NCI-H460 (cell line): ENCODE results near the gene MLST8. TPM values are rescaled to one million over a fixed set of nuclear protein-coding genes. Genes with fewer than 3 reads are reported as not detected.

Experiments
- DNase-seq: peaks from one replicate; pipeline ENCODE4 v3.0.0-alpha.2; 2016; ENCODE audit warnings: low read depth; ENCODE audit errors: extremely low read depth
- polyA plus RNA-seq: library from polyadenylated mRNA; depleted of rRNA; stranded (reverse); fragments of >200 nt; gene quantifications from 2 replicates; pipeline ENCODE4 v1.2.3, GENCODE V29; 2014; cell fraction: nucleus; rRNA removed
- total RNA-seq: library from RNA; depleted of rRNA; stranded (reverse); fragments of >200 nt; shearing (Covaris generic); gene quantifications from 2 replicates; pipeline ENCODE4 v1.2.3, GENCODE V29; 2014; rRNA removed

The MLST8 gene
- 58.5 and 58.7 TPM in 2 replicates for total RNA-seq
- 105 and 135 TPM in 2 replicates for polyA plus RNA-seq

GRCh38 chr16:2205104-2205966 lies at the start of gene MLST8:
Gene MLST8 (plus strand): TSS chr16:2205454. CDS start chr16:2206086, 632 bp downstream.
- peak; percentile 80 for DNase-seq

- no peak for DNase-seq
Observed at GRCh38 chr16:2155977-2156848, 49.0 kb upstream of the MLST8 start.

- no peak for DNase-seq
Observed at GRCh38 chr16:2156849-2157224, 48.4 kb upstream of the MLST8 start.

- DNase-seq = no peak
Observed at GRCh38 chr16:2157480-2158261, 47.6 kb upstream of the MLST8 start.

GRCh38 chr16:2158262-2158638 lies 47.0 kb upstream of the MLST8 start:
- DNase-seq = no peak

- DNase-seq = no peak
Observed at GRCh38 chr16:2159175-2159838, 45.9 kb upstream of the MLST8 start.

DNA sequence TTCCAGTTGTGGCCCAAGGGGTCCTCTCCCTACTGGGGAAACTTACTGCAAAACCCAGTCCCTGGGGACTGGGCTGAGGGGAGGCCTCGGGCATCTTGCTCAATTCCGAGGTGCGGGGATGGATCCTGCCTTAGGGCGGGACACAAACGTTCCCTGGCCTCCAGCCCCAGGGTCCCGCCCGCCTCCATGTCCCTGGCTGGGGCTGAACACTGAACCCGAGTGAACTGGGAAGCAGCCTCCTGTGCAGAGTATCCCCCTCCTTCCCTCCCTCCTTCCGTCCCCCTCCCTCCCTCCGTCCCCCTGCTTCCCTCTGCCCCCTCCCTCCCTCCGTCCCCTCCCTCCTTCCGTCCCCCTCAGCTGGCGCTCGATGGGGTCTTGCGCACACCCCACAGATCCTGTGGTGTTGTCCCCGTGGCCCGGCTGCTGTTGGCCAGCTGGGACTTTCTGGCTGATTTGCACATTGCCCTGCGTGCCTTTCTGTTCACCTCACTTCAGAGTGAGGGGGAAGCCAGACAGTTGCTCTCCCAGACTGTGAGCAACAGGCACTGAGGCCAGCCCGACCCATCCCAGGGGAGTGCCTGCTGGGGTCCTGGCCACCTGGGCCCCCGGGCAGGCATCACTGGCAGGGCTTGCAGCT lies 44.2 kb upstream of the MLST8 start:
- no peak for DNase-seq

DNA sequence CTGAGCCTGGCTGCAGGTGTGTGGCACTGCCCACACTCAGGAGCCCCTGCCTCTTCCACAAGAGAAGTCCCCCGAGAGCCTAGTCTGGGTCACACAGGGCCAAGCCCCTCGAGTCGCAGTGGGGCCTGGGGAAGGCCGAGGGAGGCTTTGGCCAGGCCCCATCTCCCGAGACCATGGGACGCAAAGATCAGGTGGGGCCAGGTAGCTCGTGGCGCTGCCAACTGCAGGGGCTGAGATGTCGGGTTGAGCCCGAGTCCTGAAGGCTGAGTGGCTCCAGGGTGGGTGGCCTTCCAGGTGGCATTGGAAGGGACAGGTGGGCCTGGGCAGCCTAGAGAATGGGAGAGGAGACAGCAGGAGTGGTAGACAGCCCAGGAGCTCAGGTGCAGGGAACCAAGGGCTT lies 43.3 kb upstream of the MLST8 start:
- DNase-seq = no peak

GRCh38 chr16:2162676-2163118 lies 42.6 kb upstream of the MLST8 start:
- DNase-seq = no peak

DNA sequence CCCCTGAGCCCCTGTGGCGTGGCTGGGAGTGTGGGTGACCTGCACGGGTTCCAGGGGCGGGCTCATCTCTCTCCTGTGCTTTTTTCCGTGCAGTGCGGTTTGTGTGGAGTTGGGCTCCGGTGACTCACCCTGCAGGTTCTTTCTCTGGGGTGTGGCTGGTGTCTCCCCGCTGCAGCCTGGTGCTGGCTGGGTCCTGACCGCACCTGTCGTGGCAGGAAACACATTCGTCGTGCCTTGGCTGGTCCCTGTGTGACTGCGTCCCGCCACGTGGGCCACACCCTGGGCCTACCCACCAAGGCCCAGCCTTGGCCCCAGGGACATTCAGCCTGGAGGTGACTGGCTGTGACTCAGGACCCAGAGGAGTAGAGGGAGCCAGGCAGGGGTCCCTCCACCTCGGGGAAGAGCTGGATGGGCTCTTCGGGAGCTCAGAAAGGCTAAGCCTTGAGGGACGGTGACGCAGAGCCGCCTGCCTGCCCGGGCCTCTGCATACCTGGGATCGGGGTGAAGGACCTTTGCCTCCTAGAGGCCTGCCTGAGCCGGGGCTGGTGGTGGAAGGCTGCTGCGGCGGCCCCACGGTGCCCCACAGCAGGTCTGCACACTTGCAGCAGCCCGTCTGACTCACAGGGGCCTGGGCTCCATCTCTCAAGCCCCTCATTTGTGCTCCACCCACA lies 41.9 kb upstream of the MLST8 start:
- no peak for DNase-seq

DNA sequence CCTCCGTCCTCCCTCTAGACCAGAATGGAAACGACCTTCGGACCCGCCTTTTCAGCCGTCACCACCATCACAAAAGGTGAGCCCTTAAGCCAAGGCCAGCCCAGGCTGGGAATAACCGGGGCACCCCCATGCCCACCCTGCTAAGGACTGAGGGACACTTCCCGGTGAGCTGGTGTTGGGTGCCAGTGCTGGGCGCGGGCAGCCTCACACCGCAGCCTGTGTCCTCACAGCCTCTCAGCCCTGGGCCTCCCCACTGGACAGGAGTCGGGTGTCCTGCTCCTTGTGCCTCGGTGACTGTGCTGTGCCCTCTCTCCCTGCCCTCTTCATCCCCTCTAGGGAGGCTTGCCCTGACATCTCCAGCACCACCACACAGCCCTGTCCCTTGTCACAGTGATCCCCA lies 39.4 kb upstream of the MLST8 start:
- DNase-seq = no peak

DNA sequence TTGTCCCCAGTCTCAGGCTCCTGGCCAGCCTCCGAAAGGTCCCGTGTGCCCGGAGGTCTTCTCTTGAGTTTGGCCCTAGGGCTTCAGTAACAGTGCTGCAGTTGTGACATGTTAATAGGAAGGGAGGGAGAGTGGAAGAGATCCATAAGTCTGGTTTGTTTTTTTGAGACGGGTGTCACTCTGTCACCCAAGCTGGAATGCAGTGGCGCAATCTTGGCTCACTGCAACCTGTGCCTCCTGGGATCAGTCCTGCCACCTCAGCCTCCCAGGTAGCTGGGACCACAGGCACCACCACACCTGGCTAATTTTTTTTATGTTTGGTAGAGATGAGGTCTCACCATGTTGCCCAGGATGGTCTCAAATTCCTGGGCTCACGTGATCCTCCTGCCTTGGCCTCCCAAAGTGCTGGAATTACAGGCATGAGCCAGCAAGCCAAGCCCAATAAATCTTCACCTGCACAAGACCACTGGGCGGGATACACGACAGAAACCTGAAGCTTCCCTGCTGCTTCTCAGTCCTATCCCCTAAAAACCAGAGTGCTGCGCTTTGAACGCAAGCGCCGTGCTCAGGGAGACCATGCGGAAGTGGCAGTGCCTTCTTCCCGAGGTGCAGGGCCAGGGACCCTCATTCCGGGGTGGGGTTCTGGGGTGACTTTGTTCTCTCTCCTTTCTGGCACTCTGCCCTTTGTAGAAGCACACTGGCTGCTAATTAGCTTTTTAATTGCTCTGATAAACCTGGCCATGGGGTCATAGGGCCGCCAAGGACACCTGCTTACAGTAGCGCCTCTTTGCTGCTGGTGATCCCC lies 38.8 kb upstream of the MLST8 start:
- DNase-seq = no peak

- DNase-seq = no peak
Observed at GRCh38 chr16:2167068-2167638, 38.1 kb upstream of the MLST8 start.

DNA sequence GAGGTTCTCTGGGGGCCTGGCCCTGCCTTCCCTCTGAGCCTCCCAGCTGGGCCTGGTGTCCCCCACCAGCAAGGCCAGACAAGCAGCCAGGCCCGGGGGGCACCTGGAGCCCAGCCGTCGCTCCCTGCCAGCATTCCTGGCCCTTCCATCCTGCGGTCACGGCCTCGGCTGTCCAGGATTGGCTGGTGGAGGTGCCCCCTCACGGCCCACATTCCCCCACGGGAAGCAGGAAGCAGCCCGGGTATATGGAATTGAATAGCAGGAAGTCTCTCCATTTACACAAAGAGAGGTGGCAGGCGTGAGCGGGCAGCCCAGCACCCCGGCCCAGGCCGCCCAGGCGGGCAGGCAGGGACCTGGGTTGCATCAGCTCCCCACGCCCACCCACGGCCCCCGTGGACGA lies 35.2 kb upstream of the MLST8 start:
- no peak for DNase-seq

DNA sequence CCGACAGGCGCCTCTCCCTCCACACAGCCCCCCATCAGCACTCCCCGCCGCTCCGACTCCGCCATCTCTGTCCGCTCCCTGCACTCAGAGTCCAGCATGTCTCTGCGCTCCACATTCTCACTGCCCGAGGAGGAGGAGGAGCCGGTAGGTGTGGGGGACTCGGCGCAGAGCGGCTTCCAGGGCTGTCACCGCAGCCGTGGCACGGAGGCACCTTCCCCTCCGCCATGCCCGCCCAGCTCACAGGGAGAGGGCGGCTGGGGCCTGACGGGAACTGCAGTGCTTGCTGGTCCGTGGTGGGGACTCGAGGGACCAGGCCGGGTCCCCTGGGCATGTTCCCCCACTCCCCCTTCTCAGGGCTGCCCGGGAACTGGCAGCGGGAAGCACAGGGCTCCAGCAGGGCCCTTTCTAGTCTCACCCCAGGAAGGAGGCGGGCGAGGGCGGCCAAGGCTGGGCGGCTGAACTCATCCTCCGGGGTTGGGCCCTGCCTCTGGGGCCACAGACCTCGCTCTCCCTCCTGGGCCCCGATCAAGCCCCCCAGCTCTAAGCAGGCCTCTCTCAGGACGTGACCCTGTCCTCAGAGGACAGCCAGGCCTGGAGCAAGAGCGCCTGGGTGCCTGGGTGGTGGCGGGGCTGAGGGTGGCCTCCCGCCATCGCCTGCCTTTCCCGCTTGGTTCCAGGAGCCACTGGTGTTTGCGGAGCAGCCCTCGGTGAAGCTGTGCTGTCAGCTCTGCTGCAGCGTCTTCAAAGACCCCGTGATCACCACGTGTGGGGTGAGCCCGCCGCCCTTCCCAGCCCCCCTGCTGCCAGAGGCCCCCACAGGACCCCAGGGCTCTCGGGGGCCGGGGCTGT lies 34.4 kb upstream of the MLST8 start:
- no peak for DNase-seq

GRCh38 chr16:2171601-2172178 lies 33.6 kb upstream of the MLST8 start:
- DNase-seq = no peak
